ENCODE data around the gene ZNF622.

The ZNF622 gene

DNA sequence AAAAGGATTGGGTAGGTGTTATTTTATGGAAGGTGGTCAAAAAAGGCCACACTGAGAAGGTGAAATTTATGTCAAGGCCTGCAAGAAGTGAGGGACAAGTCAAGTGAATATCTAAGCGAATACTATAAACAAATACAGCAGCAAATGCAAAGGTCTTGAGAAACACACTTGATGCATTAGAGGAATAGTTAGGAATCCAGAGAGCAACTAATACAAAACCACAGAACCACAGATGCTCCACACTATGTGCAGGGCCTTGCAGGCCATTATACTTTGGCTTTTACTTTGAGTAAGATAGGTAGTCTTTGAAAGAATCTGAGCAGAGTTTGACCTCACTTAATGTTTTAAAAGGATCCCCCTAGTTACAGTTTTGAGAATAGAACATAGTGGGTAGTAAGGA, 4.6 kb downstream of the ZNF622 start:
- DNase-seq (ENCODE audit: low read depth): no peak
- no peak for TF ChIP-seq MYC (IDR thresholded peaks at IDR 0.05; ENCODE audit: low read depth, low read length)
- TF ChIP-seq POLR2A (IDR thresholded peaks at IDR 0.05; ENCODE audit: extremely low read depth, insufficient read length): no peak
- no peak for TF ChIP-seq MAX (IDR thresholded peaks at IDR 0.05; ENCODE audit: low read depth, low read length)
- TF ChIP-seq, protein P1, sequence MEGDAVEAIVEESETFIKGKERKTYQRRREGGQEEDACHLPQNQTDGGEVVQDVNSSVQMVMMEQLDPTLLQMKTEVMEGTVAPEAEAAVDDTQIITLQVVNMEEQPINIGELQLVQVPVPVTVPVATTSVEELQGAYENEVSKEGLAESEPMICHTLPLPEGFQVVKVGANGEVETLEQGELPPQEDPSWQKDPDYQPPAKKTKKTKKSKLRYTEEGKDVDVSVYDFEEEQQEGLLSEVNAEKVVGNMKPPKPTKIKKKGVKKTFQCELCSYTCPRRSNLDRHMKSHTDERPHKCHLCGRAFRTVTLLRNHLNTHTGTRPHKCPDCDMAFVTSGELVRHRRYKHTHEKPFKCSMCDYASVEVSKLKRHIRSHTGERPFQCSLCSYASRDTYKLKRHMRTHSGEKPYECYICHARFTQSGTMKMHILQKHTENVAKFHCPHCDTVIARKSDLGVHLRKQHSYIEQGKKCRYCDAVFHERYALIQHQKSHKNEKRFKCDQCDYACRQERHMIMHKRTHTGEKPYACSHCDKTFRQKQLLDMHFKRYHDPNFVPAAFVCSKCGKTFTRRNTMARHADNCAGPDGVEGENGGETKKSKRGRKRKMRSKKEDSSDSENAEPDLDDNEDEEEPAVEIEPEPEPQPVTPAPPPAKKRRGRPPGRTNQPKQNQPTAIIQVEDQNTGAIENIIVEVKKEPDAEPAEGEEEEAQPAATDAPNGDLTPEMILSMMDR (IDR thresholded peaks at IDR 0.05; ENCODE audit: low read depth, low read length): no peak
- H3K4me3 ChIP-seq (ENCODE audit: low read depth, low read length): no peak overlapping the region

DNA sequence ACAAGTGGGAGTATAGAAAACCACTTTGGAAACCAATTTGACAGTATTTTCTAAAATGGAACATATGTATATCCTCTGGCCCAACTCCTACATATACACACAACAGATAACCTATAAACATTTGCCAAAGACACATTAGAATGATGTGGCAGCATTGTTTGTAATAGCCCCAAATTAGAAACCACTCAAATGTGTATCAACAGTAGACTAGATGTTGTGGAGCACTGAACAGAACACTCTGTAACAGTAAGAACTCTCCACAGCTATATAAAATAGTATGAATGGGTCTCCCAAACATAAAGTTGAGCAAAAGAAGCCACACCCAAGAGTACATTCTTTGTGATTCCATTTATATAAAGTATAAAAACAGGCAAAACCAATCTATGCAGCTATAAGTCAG, 6.1 kb downstream of the ZNF622 start:
- TF ChIP-seq POLR2A (IDR thresholded peaks at IDR 0.05; ENCODE audit: extremely low read depth, insufficient read length): no peak
- TF ChIP-seq MYC (IDR thresholded peaks at IDR 0.05; ENCODE audit: low read depth, low read length): no peak
- no peak for TF ChIP-seq MAX (IDR thresholded peaks at IDR 0.05; ENCODE audit: low read depth, low read length)
- TF ChIP-seq, protein P1 (IDR thresholded peaks at IDR 0.05; ENCODE audit: low read depth, low read length): no peak
- H3K4me3 ChIP-seq (ENCODE audit: low read depth, low read length): no peak overlapping the region
- DNase-seq (ENCODE audit: low read depth): no peak

DNA sequence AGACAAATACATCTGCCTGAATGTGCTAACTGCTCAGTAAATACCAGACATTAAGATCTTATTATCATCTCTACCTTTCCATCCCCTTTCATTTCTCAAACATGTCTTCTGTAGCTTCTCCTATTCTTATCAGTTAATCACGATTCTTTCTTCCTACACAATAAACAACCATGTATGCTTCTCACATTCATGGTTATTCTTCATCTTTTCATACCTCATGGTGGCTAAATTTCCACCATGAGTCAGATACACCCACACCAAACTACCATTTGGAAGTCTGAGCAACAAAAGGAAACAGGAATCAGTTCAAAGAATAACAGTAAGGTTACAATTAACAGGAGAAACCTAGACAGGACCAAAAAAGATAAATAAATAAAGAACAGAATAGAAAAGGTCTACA, 7.7 kb downstream of the ZNF622 start:
- no peak for DNase-seq (ENCODE audit: low read depth)
- TF ChIP-seq MAX (IDR thresholded peaks at IDR 0.05; ENCODE audit: low read depth, low read length): no peak
- TF ChIP-seq, protein P1 (IDR thresholded peaks at IDR 0.05; ENCODE audit: low read depth, low read length): no peak
- TF ChIP-seq POLR2A (IDR thresholded peaks at IDR 0.05; ENCODE audit: extremely low read depth, insufficient read length): no peak
- no peak for TF ChIP-seq MYC (IDR thresholded peaks at IDR 0.05; ENCODE audit: low read depth, low read length)
- H3K4me3 ChIP-seq (ENCODE audit: low read depth, low read length): no peak overlapping the region

GRCh38 chr5:16457451-16457850, 8.1 kb downstream of the ZNF622 start:
- TF ChIP-seq MYC (IDR thresholded peaks at IDR 0.05; ENCODE audit: low read depth, low read length): no peak
- TF ChIP-seq MAX (IDR thresholded peaks at IDR 0.05; ENCODE audit: low read depth, low read length): no peak
- no peak for TF ChIP-seq POLR2A (IDR thresholded peaks at IDR 0.05; ENCODE audit: extremely low read depth, insufficient read length)
- TF ChIP-seq, protein P1 (IDR thresholded peaks at IDR 0.05; ENCODE audit: low read depth, low read length): no peak
- DNase-seq (ENCODE audit: low read depth): no peak

DNA sequence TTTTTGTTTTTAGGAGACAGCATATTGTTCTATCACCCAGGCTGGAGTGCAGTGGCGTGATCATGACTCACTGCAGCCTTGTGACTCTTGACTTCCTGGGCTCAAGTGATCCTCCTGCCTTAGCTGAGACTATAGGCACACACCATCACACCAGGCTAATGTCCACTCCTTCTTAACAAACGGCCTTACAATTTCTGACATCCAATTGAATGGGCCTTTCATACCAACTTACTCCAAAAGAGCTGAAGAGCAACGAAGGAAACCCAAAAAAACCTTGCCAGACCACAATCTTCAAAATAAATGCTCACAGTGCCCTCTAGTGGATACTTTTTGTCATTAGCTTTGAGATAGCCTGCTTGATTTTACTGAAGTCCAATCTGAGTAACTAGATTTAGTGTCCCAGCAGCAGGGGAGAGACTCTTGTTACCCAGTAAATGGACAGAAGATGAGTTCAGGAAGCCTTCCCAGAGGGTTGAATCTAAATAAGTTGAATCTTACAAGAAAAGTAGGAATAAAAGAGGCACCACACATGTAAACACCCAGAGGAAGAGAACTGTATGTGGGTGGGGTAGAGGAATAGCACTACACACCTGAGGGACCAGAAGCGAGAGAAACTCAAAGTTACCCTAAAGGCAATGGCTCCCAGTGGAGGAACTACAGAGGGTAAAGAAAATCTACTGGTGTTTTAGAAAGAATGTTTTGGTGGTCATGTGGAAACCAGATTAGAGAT, 9.3 kb downstream of the ZNF622 start:
- H3K4me3 ChIP-seq (ENCODE audit: low read depth, low read length): no peak overlapping the region
- no peak for TF ChIP-seq POLR2A (IDR thresholded peaks at IDR 0.05; ENCODE audit: extremely low read depth, insufficient read length)
- TF ChIP-seq, protein P1 (IDR thresholded peaks at IDR 0.05; ENCODE audit: low read depth, low read length): peak; percentile 58
- peak; percentile 76 for DNase-seq (ENCODE audit: low read depth)

More at GRCh38 chr5:16457451-16457850, 8.1 kb downstream of the ZNF622 start:
- H3K4me3 ChIP-seq (ENCODE audit: low read depth, low read length): no peak overlapping the region

Data from NB4 (cell line).